Measurements from ENCODE around the gene EVA1C.

Gene EVA1C

GRCh38 chr21:32482565-32483292 is 70.2 kb downstream of the EVA1C start:
- no peaks in the 10 kb centered on the region for H3F3A ChIP-seq (ENCODE audit: low read depth)
- H3K9me3 ChIP-seq (ENCODE audit: insufficient read depth, low read depth, low read length): no peaks in the 10 kb centered on the region
- no peaks in the 10 kb centered on the region for H3K36me3 ChIP-seq (ENCODE audit: insufficient read depth, low read length)
- H3K4me3 ChIP-seq (ENCODE audit: low read length, poor library complexity, severe bottlenecking): no peak overlapping the region
- no peak overlapping the region for H3K9ac ChIP-seq (ENCODE audit: low read depth, low read length, poor library complexity, severe bottlenecking)
- TF ChIP-seq EZH2phosphoT487 (IDR thresholded peaks at IDR 0.05; ENCODE audit: borderline replicate concordance) (no peak), CTCF (conservative IDR thresholded peaks at IDR 0.05; ENCODE audit: low read length) (no peak)
- H3K4me2 ChIP-seq (ENCODE audit: low read depth, low read length, poor library complexity, severe bottlenecking): no peak overlapping the region
- H3K4me1 ChIP-seq (ENCODE audit: insufficient read depth, low read length, poor library complexity, severe bottlenecking): no peaks in the 10 kb centered on the region
- no peaks in the 10 kb centered on the region for H3K27me3 ChIP-seq (ENCODE audit: insufficient read depth, low read length, poor library complexity, severe bottlenecking)
- H3K9me2 ChIP-seq (replicated peaks; ENCODE audit: low read depth, low read length): no peaks in the 10 kb centered on the region
- no peak overlapping the region for H2AFZ ChIP-seq (ENCODE audit: low read length)
- H3K79me2 ChIP-seq (ENCODE audit: insufficient read depth, low read length): no peaks in the 10 kb centered on the region
- H4K20me1 ChIP-seq (ENCODE audit: insufficient read depth, low read length, poor library complexity, severe bottlenecking): no peaks in the 10 kb centered on the region

GRCh38 chr21:32483293-32483595 is 70.7 kb downstream of the EVA1C start:
- TF ChIP-seq EZH2phosphoT487 (IDR thresholded peaks at IDR 0.05; ENCODE audit: borderline replicate concordance) (no peak), CTCF (conservative IDR thresholded peaks at IDR 0.05; ENCODE audit: low read length) (no peak)
- no peaks in the 10 kb centered on the region for H3K9me3 ChIP-seq (ENCODE audit: insufficient read depth, low read depth, low read length)
- no peak overlapping the region for H3K4me3 ChIP-seq (ENCODE audit: low read length, poor library complexity, severe bottlenecking)
- no peaks in the 10 kb centered on the region for H3F3A ChIP-seq (ENCODE audit: low read depth)
- no peaks in the 10 kb centered on the region for H3K36me3 ChIP-seq (ENCODE audit: insufficient read depth, low read length)
- H3K27me3 ChIP-seq (ENCODE audit: insufficient read depth, low read length, poor library complexity, severe bottlenecking): no peaks in the 10 kb centered on the region
- no peaks in the 10 kb centered on the region for H3K4me1 ChIP-seq (ENCODE audit: insufficient read depth, low read length, poor library complexity, severe bottlenecking)
- no peak overlapping the region for H3K9ac ChIP-seq (ENCODE audit: low read depth, low read length, poor library complexity, severe bottlenecking)
- H3K9me2 ChIP-seq (replicated peaks; ENCODE audit: low read depth, low read length): no peaks in the 10 kb centered on the region
- H2AFZ ChIP-seq (ENCODE audit: low read length): no peak overlapping the region
- H4K20me1 ChIP-seq (ENCODE audit: insufficient read depth, low read length, poor library complexity, severe bottlenecking): no peaks in the 10 kb centered on the region
- H3K4me2 ChIP-seq (ENCODE audit: low read depth, low read length, poor library complexity, severe bottlenecking): no peak overlapping the region
- no peaks in the 10 kb centered on the region for H3K79me2 ChIP-seq (ENCODE audit: insufficient read depth, low read length)

GRCh38 chr21:32484706-32485380 is 72.3 kb downstream of the EVA1C start:
- no peaks in the 10 kb centered on the region for H4K20me1 ChIP-seq (ENCODE audit: insufficient read depth, low read length, poor library complexity, severe bottlenecking)
- H3K27me3 ChIP-seq (ENCODE audit: insufficient read depth, low read length, poor library complexity, severe bottlenecking): no peaks in the 10 kb centered on the region
- no peaks in the 10 kb centered on the region for H3K4me1 ChIP-seq (ENCODE audit: insufficient read depth, low read length, poor library complexity, severe bottlenecking)
- H3K36me3 ChIP-seq (ENCODE audit: insufficient read depth, low read length): no peaks in the 10 kb centered on the region
- H3K9ac ChIP-seq (ENCODE audit: low read depth, low read length, poor library complexity, severe bottlenecking): no peak overlapping the region
- H3K4me2 ChIP-seq (ENCODE audit: low read depth, low read length, poor library complexity, severe bottlenecking): no peak overlapping the region
- no peaks in the 10 kb centered on the region for H3K79me2 ChIP-seq (ENCODE audit: insufficient read depth, low read length)
- H3K4me3 ChIP-seq (ENCODE audit: low read length, poor library complexity, severe bottlenecking): no peak overlapping the region
- H3F3A ChIP-seq (ENCODE audit: low read depth): no peaks in the 10 kb centered on the region
- no peaks in the 10 kb centered on the region for H3K9me2 ChIP-seq (replicated peaks; ENCODE audit: low read depth, low read length)
- TF ChIP-seq CTCF (conservative IDR thresholded peaks at IDR 0.05; ENCODE audit: low read length): no peak
- no peak for TF ChIP-seq EZH2phosphoT487 (IDR thresholded peaks at IDR 0.05; ENCODE audit: borderline replicate concordance)
- 0 out of 2 replicates have a peak, but pooled peaks cover 3% of the 10 kb centered on the region for H3K9me3 ChIP-seq (ENCODE audit: insufficient read depth, low read depth, low read length)
- H2AFZ ChIP-seq (ENCODE audit: low read length): no peak overlapping the region
